Lower leg skin (tissue), 3 donors: ENCODE measurements around the gene ASPDH.

ENCODE experiments used
- CTCF ChIP-seq, 3 donors: fragments of 450-650 bp; IDR thresholded peaks; one replicate each; pipeline ENCODE4 v1.5.1; 2016; ENCODE audit warnings: antibody characterized with exemption in 3 of 3, mild to moderate bottlenecking in 3 of 3, moderate library complexity in 2 of 3
- POLR2A ChIP-seq, 2 donors: fragments of 450-650 bp; IDR thresholded peaks; one replicate each; pipeline ENCODE4 v1.6.1; 2016 to 2017; ENCODE audit warnings: antibody characterized with exemption in 2 of 2, mild to moderate bottlenecking in 1 of 2, moderate library complexity in 1 of 2

DNA sequence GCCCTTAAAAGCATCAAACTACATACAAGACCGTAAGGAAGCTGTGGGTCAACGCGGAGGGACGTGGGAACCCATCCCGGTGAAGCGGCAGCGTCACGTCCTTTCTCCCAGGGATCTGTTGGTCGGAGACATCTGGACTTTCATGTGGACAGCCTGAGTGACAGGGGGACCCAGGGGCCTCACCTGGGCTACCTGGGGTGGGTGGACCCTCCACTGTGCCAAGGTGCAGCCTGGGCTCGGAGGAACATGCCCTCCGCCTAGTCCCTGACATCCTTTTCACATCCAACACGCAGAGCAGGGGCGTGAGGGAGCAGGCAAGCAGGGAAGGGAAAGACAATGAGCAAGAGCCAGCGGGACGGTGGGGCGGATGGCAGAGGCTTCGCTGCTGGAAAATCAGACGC is 23.3 kb downstream of the ASPDH start:
- TF ChIP-seq CTCF (IDR thresholded peaks at IDR 0.05) (no peak), POLR2A (IDR thresholded peaks at IDR 0.05) (no peak)
